ENCODE results near the gene DPP3.
A peak's percentile ranks its signal among the peaks of the same experiment; 100 is the strongest.
"Not testable (repeated sequence)": the region's sequence is repeated elsewhere in the genome, so short reads cannot be mapped to it uniquely, and the experiment has no call there.

The DPP3 gene

GRCh38 chr11:66480117-66480938 lies at the start of gene DPP3:
Gene DPP3 (plus strand): TSS chr11:66480434. CDS start chr11:66482201, 1,767 bp downstream.
- peak; percentile 94 for DNase-seq (ENCODE audit: low read depth)

- not testable (repeated sequence) for DNase-seq (ENCODE audit: low read depth)
These were observed 48.9 kb upstream of the DPP3 start for GRCh38 chr11:66431287-66431686.

- not testable (repeated sequence) for DNase-seq (ENCODE audit: low read depth)
These were observed 48.3 kb upstream of the DPP3 start for GRCh38 chr11:66431871-66432329.

- no peak for DNase-seq (ENCODE audit: low read depth)
These were observed 47.6 kb upstream of the DPP3 start for GRCh38 chr11:66432597-66432996.

GRCh38 chr11:66437979-66438503 lies 42.2 kb upstream of the DPP3 start:
- no peak for DNase-seq (ENCODE audit: low read depth)

- peak; percentile 78 for DNase-seq (ENCODE audit: low read depth)
These were observed 41.4 kb upstream of the DPP3 start, which contains the start of gene MRPL11 for GRCh38 chr11:66438504-66439466. Gene MRPL11 (minus strand): TSS chr11:66438848. CDS start chr11:66438754, 94 bp downstream.

GRCh38 chr11:66440101-66440939 lies 39.9 kb upstream of the DPP3 start:
- not testable (repeated sequence) for DNase-seq (ENCODE audit: low read depth)

GRCh38 chr11:66440940-66441282 lies 39.3 kb upstream of the DPP3 start:
- not testable (repeated sequence) for DNase-seq (ENCODE audit: low read depth)

- no peak for DNase-seq (ENCODE audit: low read depth)
These were observed 36.6 kb upstream of the DPP3 start for GRCh38 chr11:66443602-66444001.

GRCh38 chr11:66447012-66447411 lies 33.2 kb upstream of the DPP3 start:
- DNase-seq (ENCODE audit: low read depth) = no peak

GRCh38 chr11:66448523-66448922 lies 31.7 kb upstream of the DPP3 start:
- no peak for DNase-seq (ENCODE audit: low read depth)

- no peak for DNase-seq (ENCODE audit: low read depth)
These were observed 29.7 kb upstream of the DPP3 start for GRCh38 chr11:66450560-66450959.

GRCh38 chr11:66451663-66452062 lies 28.6 kb upstream of the DPP3 start:
- DNase-seq (ENCODE audit: low read depth) = no peak

GRCh38 chr11:66454247-66454646 lies 26.0 kb upstream of the DPP3 start:
- no peak for DNase-seq (ENCODE audit: low read depth)

GRCh38 chr11:66454828-66455227 lies 25.4 kb upstream of the DPP3 start:
- no peak for DNase-seq (ENCODE audit: low read depth)

- DNase-seq (ENCODE audit: low read depth) = no peak
These were observed 22.4 kb upstream of the DPP3 start for GRCh38 chr11:66457826-66458225.

GRCh38 chr11:66459138-66459778 lies 21.0 kb upstream of the DPP3 start:
- DNase-seq (ENCODE audit: low read depth) = no peak

- no peak for DNase-seq (ENCODE audit: low read depth)
These were observed 18.2 kb upstream of the DPP3 start for GRCh38 chr11:66462010-66462409.

GRCh38 chr11:66462911-66463310 lies 17.3 kb upstream of the DPP3 start:
- DNase-seq (ENCODE audit: low read depth) = no peak

- DNase-seq (ENCODE audit: low read depth) = not testable (repeated sequence)
These were observed 16.1 kb upstream of the DPP3 start for GRCh38 chr11:66464116-66464515.

- no peak for DNase-seq (ENCODE audit: low read depth)
These were observed 15.3 kb upstream of the DPP3 start for GRCh38 chr11:66464916-66465315.

Data from activated gamma-delta T cell treated with anti-CD3 and anti-CD28 coated beads, Interleukin-2, amount 50 U/mL, for 16 hours (primary cell).